ENCODE data around the gene ZCWPW2.

ZCWPW2 gene, protein sequence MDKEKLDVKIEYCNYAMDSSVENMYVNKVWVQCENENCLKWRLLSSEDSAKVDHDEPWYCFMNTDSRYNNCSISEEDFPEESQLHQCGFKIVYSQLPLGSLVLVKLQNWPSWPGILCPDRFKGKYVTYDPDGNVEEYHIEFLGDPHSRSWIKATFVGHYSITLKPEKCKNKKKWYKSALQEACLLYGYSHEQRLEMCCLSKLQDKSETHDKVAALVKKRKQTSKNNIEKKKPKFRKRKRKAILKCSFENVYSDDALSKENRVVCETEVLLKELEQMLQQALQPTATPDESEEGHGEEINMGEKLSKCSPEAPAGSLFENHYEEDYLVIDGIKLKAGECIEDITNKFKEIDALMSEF

DNA sequence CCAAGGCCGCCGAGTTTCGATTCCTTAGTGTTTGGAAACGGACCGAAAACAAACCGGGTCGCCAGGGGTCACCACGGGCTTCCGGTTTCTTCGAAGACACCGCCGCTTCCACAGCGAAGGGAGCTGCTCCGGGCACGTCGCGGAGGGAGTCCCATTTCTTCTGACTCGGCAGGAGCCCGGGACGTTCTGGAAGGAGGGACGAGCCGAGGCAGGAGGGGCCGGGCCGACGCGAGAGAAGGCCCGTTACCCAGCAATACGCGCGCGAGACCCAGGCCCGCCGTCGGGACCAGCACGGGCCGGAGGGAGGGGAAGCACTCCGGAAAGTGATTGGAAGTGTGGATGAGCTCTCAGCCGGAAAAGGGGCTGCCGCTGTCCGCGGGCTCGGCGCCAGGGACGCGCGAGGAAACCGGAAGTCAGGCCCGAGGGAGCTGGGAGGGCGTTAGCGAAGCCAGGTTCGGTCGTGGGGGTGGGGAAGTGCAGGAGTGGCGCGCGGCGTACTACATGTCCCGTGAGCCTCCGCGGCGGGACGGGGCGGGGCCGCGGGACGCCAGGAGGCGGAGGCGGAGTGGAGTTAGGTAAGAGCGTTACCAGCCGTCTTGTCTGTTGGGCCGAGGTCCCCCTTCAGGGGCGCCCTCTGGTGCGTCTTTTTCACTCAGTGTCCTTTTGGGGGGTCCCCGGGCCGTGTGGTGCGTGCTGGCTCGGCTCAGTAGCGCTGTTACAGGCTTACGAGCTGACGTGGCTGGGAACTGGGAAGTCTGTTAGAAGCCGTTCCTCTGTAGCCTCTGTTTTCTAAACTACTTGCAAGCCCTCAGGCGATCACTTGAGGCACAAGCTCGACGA is at the start of gene ZCWPW2, which contains the start of gene AZI2:
Gene ZCWPW2, plus strand, starts transcription at position 93 of the 840 bp plus-strand sequence. CDS start 64,348 bp downstream, outside the sequence.
Gene AZI2, minus strand, starts transcription at position 196 of the 840 bp plus-strand sequence. CDS start 8,207 bp downstream, outside the sequence.
- peak; percentile 82 for DNase-seq (ENCODE audit: low read depth)
- peak within 1 kb of the TSS; percentile 90 for H3K4me3 ChIP-seq (ENCODE audit: low read depth, low read length)
- TF ChIP-seq, protein P1, sequence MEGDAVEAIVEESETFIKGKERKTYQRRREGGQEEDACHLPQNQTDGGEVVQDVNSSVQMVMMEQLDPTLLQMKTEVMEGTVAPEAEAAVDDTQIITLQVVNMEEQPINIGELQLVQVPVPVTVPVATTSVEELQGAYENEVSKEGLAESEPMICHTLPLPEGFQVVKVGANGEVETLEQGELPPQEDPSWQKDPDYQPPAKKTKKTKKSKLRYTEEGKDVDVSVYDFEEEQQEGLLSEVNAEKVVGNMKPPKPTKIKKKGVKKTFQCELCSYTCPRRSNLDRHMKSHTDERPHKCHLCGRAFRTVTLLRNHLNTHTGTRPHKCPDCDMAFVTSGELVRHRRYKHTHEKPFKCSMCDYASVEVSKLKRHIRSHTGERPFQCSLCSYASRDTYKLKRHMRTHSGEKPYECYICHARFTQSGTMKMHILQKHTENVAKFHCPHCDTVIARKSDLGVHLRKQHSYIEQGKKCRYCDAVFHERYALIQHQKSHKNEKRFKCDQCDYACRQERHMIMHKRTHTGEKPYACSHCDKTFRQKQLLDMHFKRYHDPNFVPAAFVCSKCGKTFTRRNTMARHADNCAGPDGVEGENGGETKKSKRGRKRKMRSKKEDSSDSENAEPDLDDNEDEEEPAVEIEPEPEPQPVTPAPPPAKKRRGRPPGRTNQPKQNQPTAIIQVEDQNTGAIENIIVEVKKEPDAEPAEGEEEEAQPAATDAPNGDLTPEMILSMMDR (IDR thresholded peaks at IDR 0.05; ENCODE audit: control insufficient read depth, extremely low read depth, insufficient read depth), result 0 out of 2 replicates have a peak, but pooled peaks have one; percentile 8

DNA sequence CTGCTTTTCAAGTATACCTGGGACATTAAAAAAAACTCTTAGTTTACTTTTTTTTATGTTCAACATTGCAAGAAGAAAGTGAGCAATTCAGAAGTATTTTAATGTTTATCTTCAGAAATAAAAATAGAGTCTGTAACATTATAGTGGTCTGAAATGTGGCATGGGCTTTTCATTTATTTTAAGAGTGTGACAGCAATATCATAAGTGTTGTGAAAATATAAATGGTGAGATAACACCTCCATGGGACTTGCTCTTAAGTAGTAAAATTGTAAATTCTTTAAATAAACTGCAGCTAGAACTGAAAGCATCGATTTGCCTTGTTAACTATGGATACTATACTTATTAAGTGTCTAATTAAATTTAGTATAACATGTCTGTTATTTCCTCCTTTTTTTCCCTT is 48.8 kb upstream of the ZCWPW2 start:
- TF ChIP-seq, protein P1 (IDR thresholded peaks at IDR 0.05; ENCODE audit: control insufficient read depth, extremely low read depth, insufficient read depth), result no peak
- no peak for DNase-seq (ENCODE audit: low read depth)
- no peak overlapping the region for H3K4me3 ChIP-seq (ENCODE audit: low read depth, low read length)

DNA sequence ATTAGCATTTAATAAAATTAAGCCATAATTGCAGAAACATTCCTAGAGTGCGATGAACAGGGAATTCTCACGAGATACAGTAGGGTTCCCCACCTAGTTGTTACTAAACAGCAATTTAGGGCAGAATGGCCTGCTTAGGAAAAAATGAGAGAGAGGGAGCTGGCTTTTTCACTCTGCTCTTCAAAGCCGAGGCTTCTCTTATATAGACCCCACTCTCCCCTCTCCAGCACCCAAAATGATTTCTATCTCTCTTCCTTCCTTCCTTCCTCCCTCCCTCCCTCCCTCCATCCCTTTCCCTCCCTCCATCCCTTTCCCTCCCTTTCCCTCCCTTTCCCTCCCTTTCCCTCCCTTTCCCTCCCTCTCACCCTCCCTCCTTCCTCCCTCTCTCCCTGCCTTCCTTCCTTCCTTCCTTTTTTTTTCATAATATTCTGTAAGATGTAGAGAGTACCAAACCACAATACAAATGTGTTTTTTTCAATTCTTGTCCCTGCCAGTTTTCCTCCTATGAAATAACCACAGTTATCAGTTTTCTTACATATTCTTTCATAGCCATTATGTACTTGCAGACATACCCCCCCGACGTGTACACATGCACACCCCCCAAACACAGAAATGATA is 48.1 kb upstream of the ZCWPW2 start:
- DNase-seq (ENCODE audit: low read depth), result no peak
- no peak overlapping the region for H3K4me3 ChIP-seq (ENCODE audit: low read depth, low read length)
- TF ChIP-seq, protein P1 (IDR thresholded peaks at IDR 0.05; ENCODE audit: control insufficient read depth, extremely low read depth, insufficient read depth), result no peak

DNA sequence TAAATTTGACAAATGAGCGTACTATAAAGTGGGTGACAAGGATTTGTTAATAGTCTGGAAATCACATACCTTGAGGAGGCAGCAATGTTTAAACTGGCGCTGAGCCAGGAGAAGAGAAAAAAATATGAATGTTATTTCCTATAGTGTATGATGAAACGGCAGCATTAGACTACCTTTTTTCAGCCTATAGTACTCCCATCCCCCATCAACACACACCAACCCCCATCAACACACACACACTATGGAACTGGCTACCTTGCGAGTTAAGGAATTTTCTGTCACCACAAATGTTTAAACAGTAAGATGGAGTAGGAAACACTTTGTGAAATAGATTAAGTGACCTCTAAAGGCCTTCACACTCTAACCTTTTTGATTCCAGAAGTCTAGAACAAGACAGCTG is 46.8 kb upstream of the ZCWPW2 start:
- no peak for DNase-seq (ENCODE audit: low read depth)
- H3K4me3 ChIP-seq (ENCODE audit: low read depth, low read length), result no peak overlapping the region
- TF ChIP-seq, protein P1 (IDR thresholded peaks at IDR 0.05; ENCODE audit: control insufficient read depth, extremely low read depth, insufficient read depth), result no peak

DNA sequence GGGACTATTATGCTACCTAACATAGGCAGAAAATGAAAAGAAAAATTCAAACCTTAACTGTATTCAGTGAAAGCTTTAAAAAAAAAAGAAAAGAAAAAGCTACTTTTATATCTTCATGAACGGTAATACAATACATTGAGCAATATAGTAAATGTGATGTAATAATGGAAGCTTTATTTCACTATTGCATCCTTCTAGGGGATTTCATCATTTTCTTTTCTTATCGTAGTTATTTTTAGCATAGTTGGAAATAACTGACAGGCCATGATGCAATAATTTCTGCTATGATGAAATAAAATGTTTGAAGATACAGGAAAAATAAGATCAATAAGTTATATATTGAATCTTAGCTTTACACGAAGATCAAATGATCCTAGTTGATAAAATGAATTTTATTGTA is 40.3 kb upstream of the ZCWPW2 start:
- no peak for DNase-seq (ENCODE audit: low read depth)
- TF ChIP-seq, protein P1 (IDR thresholded peaks at IDR 0.05; ENCODE audit: control insufficient read depth, extremely low read depth, insufficient read depth), result no peak
- H3K4me3 ChIP-seq (ENCODE audit: low read depth, low read length), result no peak overlapping the region

DNA sequence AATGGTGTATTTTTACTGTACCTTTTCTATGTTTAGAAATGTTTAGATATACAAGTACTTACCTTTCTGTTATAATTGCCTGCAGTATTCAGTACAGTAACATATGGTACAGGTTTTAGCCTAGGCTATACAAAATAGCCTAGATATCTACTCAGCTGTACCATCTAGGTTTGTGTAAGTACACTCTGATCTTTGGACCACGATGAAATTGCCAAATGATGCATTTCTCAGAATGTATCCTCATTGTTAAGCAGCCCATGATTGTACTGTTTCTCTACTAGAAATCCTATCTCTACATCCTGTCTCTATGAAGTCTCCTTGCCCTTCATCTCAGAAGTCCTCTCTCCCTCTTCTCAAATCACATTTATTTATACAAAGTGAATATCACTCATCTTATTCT is 32.8 kb upstream of the ZCWPW2 start:
- no peak overlapping the region for H3K4me3 ChIP-seq (ENCODE audit: low read depth, low read length)
- TF ChIP-seq, protein P1 (IDR thresholded peaks at IDR 0.05; ENCODE audit: control insufficient read depth, extremely low read depth, insufficient read depth), result no peak
- no peak for DNase-seq (ENCODE audit: low read depth)

All from LNCaP clone FGC (cell line).